Tibial nerve (tissue), 3 donors: Measurements from ENCODE around the gene TENM4.

Experiments
- CTCF ChIP-seq, 5 experiments: fragments of 200-600 bp in 3 of 5; fragments of 450-650 bp in 2 of 5; sonication (generic) in 3 of 5; IDR thresholded peaks; one replicate each; pipeline ENCODE4 v1.5.1; 2016 to 2019; ENCODE audit warnings: antibody characterized with exemption in 5 of 5, mild to moderate bottlenecking in 3 of 5, moderate library complexity in 2 of 5
- POLR2A ChIP-seq, 2 donors: fragments of 450-650 bp; IDR thresholded peaks; one replicate each; pipeline ENCODE4 v1.6.1; 2017; ENCODE audit warnings: antibody characterized with exemption in 2 of 2, mild to moderate bottlenecking in 2 of 2, moderate library complexity in 2 of 2

GRCh38 chr11:78762105-78762504 lies 678.7 kb downstream of the TENM4 start:
- TF ChIP-seq CTCF (IDR thresholded peaks at IDR 0.05) (no peak), POLR2A (IDR thresholded peaks at IDR 0.05) (no peak)
